Duodenal mucosa (tissue), 2 donors: Measurements from ENCODE around the gene WDR45B.

ENCODE experiments used
- H3K27ac ChIP-seq: one replicate; pipeline ENCODE4 v1.7.0; 2013; ENCODE audit warnings: low read depth, low read length
- H3K27me3 ChIP-seq, 2 donors: one replicate each; pipeline ENCODE4 v1.7.0; 2013; ENCODE audit warnings: low read length in 2 of 2, control low read depth in 1 of 2; ENCODE audit not compliant: insufficient read depth in 2 of 2, control insufficient read depth in 1 of 2
- H3K36me3 ChIP-seq, 2 donors: one replicate each; pipeline ENCODE4 v1.7.0; 2013; ENCODE audit warnings: low read length in 2 of 2, control low read depth in 1 of 2; ENCODE audit not compliant: insufficient read depth in 2 of 2, control insufficient read depth in 1 of 2
- H3K4me1 ChIP-seq, 2 donors: one replicate each; pipeline ENCODE4 v1.7.0; 2013; ENCODE audit warnings: low read length in 2 of 2, control low read depth in 1 of 2; ENCODE audit not compliant: insufficient read depth in 2 of 2, control insufficient read depth in 1 of 2
- H3K4me3 ChIP-seq, 2 donors: one replicate each; pipeline ENCODE4 v1.7.0; 2013; ENCODE audit warnings: low read length in 2 of 2, low read depth in 1 of 2
- H3K9ac ChIP-seq, 2 donors: one replicate each; pipeline ENCODE4 v1.7.0; 2013; ENCODE audit warnings: low read length in 2 of 2, low read depth in 1 of 2
- H3K9me3 ChIP-seq, 2 donors: one replicate each; pipeline ENCODE4 v1.7.0; 2013; ENCODE audit warnings: low read length in 2 of 2, control low read depth in 1 of 2; ENCODE audit not compliant: control insufficient read depth in 1 of 2

WDR45B gene

GRCh38 chr17:82649501-82650261, 1.4 kb upstream of the WDR45B start:
- no peaks in the 10 kb centered on the region for H3K27me3 ChIP-seq
- H3K36me3 ChIP-seq = no peaks in the 10 kb centered on the region
- H3K27ac ChIP-seq = no peak overlapping the region
- no peaks in the 10 kb centered on the region for H3K9me3 ChIP-seq
- no peak overlapping the region for H3K4me3 ChIP-seq
- no peak overlapping the region for H3K9ac ChIP-seq
- peaks cover 22 to 33% of the 10 kb centered on the region in 2 donors for H3K4me1 ChIP-seq

- Histone ChIP-seq H3K36me3 (peaks cover 5 to 8% of the 10 kb centered on the region in 2 donors), H3K4me3 (peak overlapping the region; percentile 59 to 65), H3K27me3 (no peaks in the 10 kb centered on the region), H3K9ac (peak overlapping the region; percentile 51 to 69), H3K27ac (no peak overlapping the region), H3K4me1 (peaks cover 15 to 26% of the 10 kb centered on the region in 2 donors), H3K9me3 (no peaks in the 10 kb centered on the region)
Measured at GRCh38 chr17:82648742-82649331, 593 bp upstream of the WDR45B start.

- Histone ChIP-seq H3K27ac (peak overlapping the region; percentile 96), H3K4me3 (peak overlapping the region; percentile 80 to 91), H3K27me3 (no peaks in the 10 kb centered on the region), H3K9ac (peak overlapping the region; percentile 85 to 87), H3K36me3 (peaks cover 10 to 19% of the 10 kb centered on the region in 2 donors), H3K9me3 (no peaks in the 10 kb centered on the region), H3K4me1 (peaks cover 10 to 21% of the 10 kb centered on the region in 2 donors)
Measured at GRCh38 chr17:82647593-82648164, 565 bp downstream of the WDR45B start.

GRCh38 chr17:82645516-82645915, 2.7 kb downstream of the WDR45B start:
- Histone ChIP-seq H3K4me3 (no peak overlapping the region), H3K9me3 (no peaks in the 10 kb centered on the region), H3K36me3 (peaks cover 16 to 36% of the 10 kb centered on the region in 2 donors), H3K27me3 (no peaks in the 10 kb centered on the region), H3K4me1 (peaks cover 10 to 21% of the 10 kb centered on the region in 2 donors), H3K27ac (no peak overlapping the region), H3K9ac (no peak overlapping the region)

GRCh38 chr17:82644148-82644547, 4.1 kb downstream of the WDR45B start:
- Histone ChIP-seq H3K36me3 (peaks cover 16 to 49% of the 10 kb centered on the region in 2 donors), H3K9me3 (no peaks in the 10 kb centered on the region), H3K4me1 (peaks cover 10 to 23% of the 10 kb centered on the region in 2 donors), H3K9ac (no peak overlapping the region), H3K27ac (no peak overlapping the region), H3K27me3 (no peaks in the 10 kb centered on the region), H3K4me3 (no peak overlapping the region)

GRCh38 chr17:82642022-82642421, 6.2 kb downstream of the WDR45B start:
- H3K27me3 ChIP-seq = no peaks in the 10 kb centered on the region
- H3K27ac ChIP-seq = no peak overlapping the region
- no peak overlapping the region for H3K9ac ChIP-seq
- H3K9me3 ChIP-seq = peaks cover 3 to 7% of the 10 kb centered on the region in 2 donors
- H3K36me3 ChIP-seq = peaks cover 23 to 57% of the 10 kb centered on the region in 2 donors
- H3K4me1 ChIP-seq = peaks cover 10 to 17% of the 10 kb centered on the region in 2 donors
- no peak overlapping the region for H3K4me3 ChIP-seq

GRCh38 chr17:82640036-82640435, 8.2 kb downstream of the WDR45B start:
- Histone ChIP-seq H3K27me3 (no peaks in the 10 kb centered on the region), H3K36me3 (peaks cover 24 to 57% of the 10 kb centered on the region in 2 donors), H3K9me3 (peaks cover 3 to 11% of the 10 kb centered on the region in 2 donors), H3K9ac (no peak overlapping the region), H3K4me1 (peaks cover 3 to 5% of the 10 kb centered on the region in 2 donors), H3K27ac (no peak overlapping the region), H3K4me3 (no peak overlapping the region)

- Histone ChIP-seq H3K9me3 (peaks cover 3 to 11% of the 10 kb centered on the region in 2 donors), H3K27me3 (no peaks in the 10 kb centered on the region), H3K27ac (no peak overlapping the region), H3K4me1 (peaks cover 3 to 5% of the 10 kb centered on the region in 2 donors), H3K9ac (no peak overlapping the region), H3K36me3 (peaks cover 24 to 57% of the 10 kb centered on the region in 2 donors), H3K4me3 (no peak overlapping the region)
Measured at GRCh38 chr17:82639628-82640027, 8.6 kb downstream of the WDR45B start.

GRCh38 chr17:82638183-82638773, 10.0 kb downstream of the WDR45B start:
- Histone ChIP-seq H3K9ac (no peak overlapping the region), H3K27ac (no peak overlapping the region), H3K36me3 (peaks cover 13 to 57% of the 10 kb centered on the region in 2 donors), H3K9me3 (peaks cover 3 to 11% of the 10 kb centered on the region in 2 donors), H3K27me3 (no peaks in the 10 kb centered on the region), H3K4me1 (peaks cover 3 to 5% of the 10 kb centered on the region in 2 donors), H3K4me3 (no peak overlapping the region)
